HEK293T (cell line): Measurements from ENCODE around the gene SERPINB6.

Experiments
- CTBP1 ChIP-seq: fragments of 450-650 bp; IDR thresholded peaks from 2 replicates; pipeline ENCODE4 v1.6.1; 2016; ENCODE audit warnings: borderline replicate concordance
- ELF4 ChIP-seq: fragments of 450-650 bp; IDR thresholded peaks from 2 replicates; pipeline ENCODE4 v1.6.1; 2017; ENCODE audit warnings: antibody characterized with exemption
- FOXA1 ChIP-seq: fragments of 450-650 bp; IDR thresholded peaks from 2 replicates; pipeline ENCODE4 v1.6.1; 2016; ENCODE audit warnings: mild to moderate bottlenecking
- FOXK2 ChIP-seq: fragments of 450-650 bp; IDR thresholded peaks from 2 replicates; pipeline ENCODE4 v1.6.1; 2016; ENCODE audit warnings: mild to moderate bottlenecking
- FOXM1 ChIP-seq: fragments of 450-650 bp; IDR thresholded peaks from 2 replicates; pipeline ENCODE4 v1.6.1; 2017; ENCODE audit warnings: mild to moderate bottlenecking, borderline replicate concordance
- L3MBTL2 ChIP-seq: fragments of 450-650 bp; conservative IDR thresholded peaks from 2 replicates; pipeline ENCODE4 v1.6.1; 2016; ENCODE audit warnings: mild to moderate bottlenecking
- LEF1 ChIP-seq: fragments of 450-650 bp; IDR thresholded peaks from 2 replicates; pipeline ENCODE4 v1.6.1; 2017; ENCODE audit warnings: mild to moderate bottlenecking, borderline replicate concordance
- NFRKB ChIP-seq: fragments of 450-650 bp; IDR thresholded peaks from 2 replicates; pipeline ENCODE4 v1.6.1; 2016; ENCODE audit warnings: mild to moderate bottlenecking, moderate library complexity
- SP1 ChIP-seq: fragments of 450-650 bp; IDR thresholded peaks from 2 replicates; pipeline ENCODE4 v1.6.1; 2017
- SUZ12 ChIP-seq: fragments of 450-650 bp; IDR thresholded peaks from 2 replicates; pipeline ENCODE4 v1.6.1; 2016; ENCODE audit warnings: mild to moderate bottlenecking
- TARDBP ChIP-seq: fragments of 450-650 bp; IDR thresholded peaks from 2 replicates; pipeline ENCODE4 v1.6.1; 2016
- ZNF384 ChIP-seq: fragments of 450-650 bp; IDR thresholded peaks from 2 replicates; pipeline ENCODE4 v1.6.1; 2016

- no peak for TF ChIP-seq L3MBTL2
- TF ChIP-seq TARDBP = no peak
- TF ChIP-seq FOXM1 = no peak
- no peak for TF ChIP-seq SUZ12
- no peak for TF ChIP-seq ELF4
- TF ChIP-seq ZNF384 = no peak
- TF ChIP-seq FOXA1 = no peak
- no peak for TF ChIP-seq FOXK2
- TF ChIP-seq LEF1 = no peak
- TF ChIP-seq SP1 = no peak
- TF ChIP-seq NFRKB = no peak
- TF ChIP-seq CTBP1 = no peak
Observed at GRCh38 chr6:2957696-2958330, 13.6 kb downstream of the SERPINB6 start.
